HK-2 (cell line): ENCODE data around the gene PID1.
"Not testable (repeated sequence)": the region's sequence is repeated elsewhere in the genome, so short reads cannot be mapped to it uniquely, and the experiment has no call there.

ENCODE experiments used
- DNase-seq: peaks from one replicate; pipeline ENCODE4 v3.0.0-alpha.2; 2018; ENCODE audit not compliant: unreplicated experiment

The PID1 gene

GRCh38 chr2:229076886-229077285 is 194.2 kb downstream of the PID1 start:
- DNase-seq: not testable (repeated sequence)

DNA sequence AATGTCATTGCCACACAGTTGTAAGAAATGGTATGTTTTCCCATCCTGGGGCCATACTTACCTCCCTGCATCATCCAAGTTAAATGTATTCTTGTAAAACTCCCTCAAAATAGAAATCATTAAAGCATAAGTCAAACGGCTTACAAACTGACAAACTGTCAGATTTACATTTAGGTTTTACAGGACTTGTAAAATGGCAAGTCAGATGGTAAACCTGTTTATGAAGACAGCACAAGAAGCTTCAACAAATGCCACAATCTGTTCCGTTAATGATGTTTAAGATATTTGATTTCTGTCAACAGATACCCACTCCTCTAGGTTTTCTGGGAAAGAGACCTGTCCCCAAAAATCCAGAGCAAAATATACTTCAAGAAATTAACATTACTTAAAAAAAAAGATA is 197.2 kb downstream of the PID1 start:
- no peak for DNase-seq

- DNase-seq: no peak
Measured at GRCh38 chr2:229071292-229071976, 199.7 kb downstream of the PID1 start.

DNA sequence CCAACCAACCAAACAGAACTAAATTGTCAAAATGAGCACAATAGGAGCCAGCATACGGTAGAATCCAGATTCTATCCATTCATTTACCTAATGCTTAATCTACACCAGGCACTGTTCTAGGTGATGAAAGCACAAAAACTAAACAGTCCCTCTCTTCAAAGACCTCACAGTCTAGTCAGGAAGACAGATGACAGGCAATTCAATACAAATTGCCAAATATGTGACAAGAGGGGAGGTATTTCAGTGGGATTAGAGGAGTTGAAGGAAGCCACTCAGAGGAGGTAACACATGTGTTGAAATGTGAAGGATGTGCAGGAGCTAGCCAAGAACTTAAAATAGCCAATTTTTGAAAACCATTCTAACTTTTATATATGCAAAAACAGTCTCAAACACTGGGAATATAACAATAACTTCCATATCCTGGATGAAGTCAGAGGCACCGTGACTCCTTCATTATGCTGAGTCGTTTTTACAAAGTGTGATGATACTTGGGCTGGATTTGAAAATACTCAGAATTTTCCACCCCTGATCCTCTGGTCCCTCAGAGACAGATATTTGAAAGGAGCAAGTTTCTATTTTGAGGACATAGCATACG is 204.9 kb downstream of the PID1 start:
- no peak for DNase-seq

DNA sequence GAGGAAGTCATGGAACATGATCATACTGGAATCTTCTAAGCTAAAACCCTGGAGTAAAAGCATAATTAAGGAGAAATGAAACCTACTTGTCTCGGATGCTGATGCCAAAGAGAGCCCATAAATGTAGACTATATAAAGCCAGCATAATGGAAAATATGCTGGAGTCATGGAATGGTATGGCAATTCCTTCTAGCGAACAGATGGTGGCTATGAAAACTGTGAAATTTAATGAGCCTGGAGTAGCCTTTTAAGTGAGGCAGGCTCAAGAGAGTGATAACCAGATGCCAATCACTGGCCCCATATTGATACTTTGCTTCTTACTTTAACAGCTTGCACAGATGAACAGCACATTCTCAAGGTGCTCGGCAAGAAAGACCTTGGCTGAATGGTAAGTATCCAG is 206.3 kb downstream of the PID1 start:
- no peak for DNase-seq

DNA sequence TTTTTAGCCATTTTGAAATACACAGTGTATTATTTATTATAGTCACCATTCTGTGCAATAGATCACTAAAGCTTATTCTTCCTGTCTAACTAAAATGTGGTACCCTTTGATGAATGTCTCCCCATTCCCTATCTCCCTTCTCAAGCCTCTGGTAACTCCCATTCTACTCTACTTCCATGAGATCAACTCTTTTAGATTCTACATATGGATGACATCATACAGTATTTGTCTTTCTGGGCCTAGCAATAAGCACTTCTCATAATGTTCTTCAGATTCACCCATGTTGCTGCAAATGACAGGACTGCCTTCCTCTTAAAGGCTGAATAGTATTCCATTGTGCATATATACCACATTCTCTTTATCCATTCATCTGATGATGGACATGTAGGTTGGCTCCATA is 210.9 kb downstream of the PID1 start:
- DNase-seq: no peak

DNA sequence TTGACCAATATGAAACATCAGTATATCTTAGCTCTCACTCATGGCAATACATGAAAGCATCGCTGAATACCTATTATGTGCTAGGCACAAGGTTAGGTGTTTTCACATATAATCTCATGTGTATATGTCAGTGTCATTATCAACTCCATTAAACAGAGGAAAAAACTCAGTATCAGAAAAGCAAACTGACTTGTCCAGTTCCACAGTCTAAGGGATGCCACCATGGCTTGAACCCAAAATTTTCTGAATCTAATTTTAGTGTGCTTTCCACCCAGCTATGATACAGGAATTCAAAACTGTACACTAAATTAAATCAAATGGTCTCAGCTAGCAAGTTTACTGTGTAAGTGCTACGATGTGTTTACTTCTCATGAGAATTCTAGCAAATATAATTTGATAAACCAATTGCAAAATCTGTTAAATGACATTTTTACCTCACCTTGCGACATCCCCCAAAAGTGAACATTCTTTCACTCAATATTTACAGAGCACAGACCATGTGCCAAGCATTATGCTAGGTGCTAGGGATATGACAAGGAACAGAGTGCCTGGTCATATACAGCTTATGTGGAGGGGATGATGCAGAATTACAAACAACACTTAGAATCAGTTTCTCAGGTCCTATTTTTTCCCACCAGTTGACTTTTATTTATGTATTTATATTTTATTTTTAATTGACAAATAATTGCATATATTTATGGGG is 211.6 kb downstream of the PID1 start:
- no peak for DNase-seq

GRCh38 chr2:229057976-229058553 is 213.0 kb downstream of the PID1 start:
- no peak for DNase-seq

GRCh38 chr2:229054311-229054710 is 216.8 kb downstream of the PID1 start:
- no peak for DNase-seq

DNA sequence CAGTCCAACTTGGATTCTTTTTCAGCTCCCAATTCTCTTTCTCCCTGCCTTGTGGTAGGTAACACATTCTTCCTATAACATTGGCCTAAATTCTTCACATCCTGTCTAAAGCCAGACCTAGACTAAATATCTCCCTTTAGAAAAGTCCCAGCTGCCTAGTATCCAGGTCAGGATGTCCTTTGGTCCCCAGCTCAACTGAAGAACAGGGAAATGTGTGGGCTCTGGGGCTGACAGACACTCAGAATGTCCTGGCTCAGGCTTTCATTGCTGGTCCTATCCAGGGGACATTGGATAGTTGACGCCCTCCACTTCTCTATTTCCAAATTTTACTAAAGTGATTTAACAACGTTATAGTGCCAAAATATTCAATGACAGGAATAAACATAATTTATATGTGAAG is 219.3 kb downstream of the PID1 start:
- no peak for DNase-seq

- no peak for DNase-seq
Measured at GRCh38 chr2:229050133-229050532, 221.0 kb downstream of the PID1 start.

DNA sequence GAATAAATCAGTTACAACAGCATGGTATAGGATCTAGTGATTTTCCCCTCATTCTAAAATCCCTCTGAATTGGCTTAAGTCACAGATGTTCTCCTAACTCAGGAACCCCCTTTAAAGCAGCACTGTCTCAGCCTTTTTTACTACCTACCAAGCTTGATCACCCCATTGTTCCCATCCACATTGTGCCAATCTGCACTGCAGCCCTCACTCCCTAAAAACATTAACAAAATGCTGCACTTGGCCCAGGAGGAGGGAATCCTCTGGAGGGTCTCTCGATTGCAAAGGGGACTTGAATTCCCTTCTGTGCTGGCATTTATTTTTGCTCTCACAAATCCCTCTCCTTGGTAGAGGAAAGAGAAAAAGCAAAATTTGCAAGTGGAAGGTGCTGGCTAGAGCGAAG is 223.0 kb downstream of the PID1 start:
- no peak for DNase-seq

DNA sequence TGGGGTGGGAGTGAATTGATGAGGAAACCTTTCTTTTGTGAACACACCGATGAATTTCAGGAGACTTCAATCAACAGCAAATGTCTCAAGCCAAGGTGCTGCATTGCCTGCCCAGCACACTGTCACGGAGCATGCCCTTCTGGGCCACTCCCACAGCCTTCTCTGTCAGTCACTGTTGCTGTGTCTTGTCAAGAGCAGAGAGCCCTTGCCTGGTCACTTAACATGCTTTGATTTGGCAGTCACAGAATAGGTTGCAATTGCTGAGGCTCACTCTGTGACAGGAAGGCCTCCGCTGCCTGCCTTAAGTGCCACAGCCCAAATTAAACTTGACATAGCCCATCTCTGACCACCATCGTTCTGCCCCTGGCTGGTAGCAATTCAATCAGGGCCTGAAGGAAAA is 225.4 kb downstream of the PID1 start:
- DNase-seq: no peak

- no peak for DNase-seq
Measured at GRCh38 chr2:229044581-229044980, 226.5 kb downstream of the PID1 start.

GRCh38 chr2:229043681-229044080 is 227.4 kb downstream of the PID1 start:
- no peak for DNase-seq

- no peak for DNase-seq
Measured at GRCh38 chr2:229042349-229042748, 228.7 kb downstream of the PID1 start.

DNA sequence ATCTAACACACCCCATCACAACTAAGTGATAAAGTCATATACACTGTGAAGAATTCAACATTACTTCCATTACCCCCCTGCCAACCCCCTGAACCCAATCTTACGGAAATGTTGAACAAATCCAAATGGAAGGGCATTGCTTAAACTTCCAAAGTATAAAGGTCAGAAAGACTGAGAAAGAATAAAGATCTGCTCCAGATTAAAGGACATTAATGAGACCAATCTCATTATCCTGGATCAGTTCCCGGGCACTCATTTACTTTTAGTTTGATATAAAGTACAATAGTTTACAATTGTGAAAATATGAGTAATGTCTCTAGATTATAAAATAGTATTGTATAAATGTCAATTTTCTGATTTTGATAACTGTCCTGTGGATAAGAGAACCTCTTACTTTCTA is 229.4 kb downstream of the PID1 start:
- DNase-seq: no peak

GRCh38 chr2:229037621-229038020 is 233.5 kb downstream of the PID1 start:
- no peak for DNase-seq

DNA sequence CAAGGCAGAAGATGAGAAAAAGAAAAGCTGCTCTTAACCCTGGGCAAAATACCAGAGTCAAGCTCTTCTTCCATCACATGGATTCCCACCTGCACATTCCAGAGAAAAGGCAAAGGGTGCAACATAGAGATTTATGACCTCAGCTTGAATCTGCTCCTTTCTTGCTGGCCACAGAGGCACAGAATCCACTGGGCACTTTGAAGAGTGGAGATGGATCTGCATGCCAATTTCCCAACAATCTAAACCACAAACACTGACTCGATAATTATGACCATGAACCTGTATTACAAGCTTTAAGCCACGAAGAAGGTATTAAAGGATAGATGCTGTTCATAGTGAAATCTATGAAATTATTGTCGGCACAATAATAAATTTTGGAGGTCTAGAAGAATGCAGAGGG is 237.3 kb downstream of the PID1 start:
- no peak for DNase-seq

DNA sequence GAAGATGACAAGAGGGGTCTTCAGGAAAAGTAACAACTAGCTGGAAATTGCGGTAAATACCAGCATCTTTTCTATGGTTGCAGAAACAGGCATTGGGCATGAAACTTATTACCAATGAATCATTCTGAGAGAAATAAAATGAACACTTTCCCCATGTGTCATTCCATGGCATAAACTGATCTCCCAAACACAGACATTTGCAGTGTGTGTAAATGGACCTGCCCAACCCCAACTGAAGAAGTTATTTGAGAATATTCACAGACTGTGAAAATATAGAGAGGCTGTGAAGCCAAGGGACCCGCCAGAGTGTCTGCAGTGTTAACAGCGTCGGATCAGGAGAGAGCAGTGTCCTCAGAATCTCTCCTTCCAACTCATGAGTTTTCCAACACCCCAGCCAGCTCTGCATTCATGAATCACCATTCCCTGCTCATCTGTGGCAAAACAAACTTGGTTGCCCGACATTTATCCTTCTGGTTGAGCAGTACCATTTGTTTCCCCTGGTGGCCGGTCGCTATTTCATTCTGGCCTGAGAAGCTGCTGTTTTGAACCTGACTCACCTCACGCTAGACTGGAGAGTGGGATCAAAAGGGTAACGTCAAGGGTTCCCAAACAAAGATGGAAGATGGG is 238.4 kb downstream of the PID1 start:
- DNase-seq: no peak

DNA sequence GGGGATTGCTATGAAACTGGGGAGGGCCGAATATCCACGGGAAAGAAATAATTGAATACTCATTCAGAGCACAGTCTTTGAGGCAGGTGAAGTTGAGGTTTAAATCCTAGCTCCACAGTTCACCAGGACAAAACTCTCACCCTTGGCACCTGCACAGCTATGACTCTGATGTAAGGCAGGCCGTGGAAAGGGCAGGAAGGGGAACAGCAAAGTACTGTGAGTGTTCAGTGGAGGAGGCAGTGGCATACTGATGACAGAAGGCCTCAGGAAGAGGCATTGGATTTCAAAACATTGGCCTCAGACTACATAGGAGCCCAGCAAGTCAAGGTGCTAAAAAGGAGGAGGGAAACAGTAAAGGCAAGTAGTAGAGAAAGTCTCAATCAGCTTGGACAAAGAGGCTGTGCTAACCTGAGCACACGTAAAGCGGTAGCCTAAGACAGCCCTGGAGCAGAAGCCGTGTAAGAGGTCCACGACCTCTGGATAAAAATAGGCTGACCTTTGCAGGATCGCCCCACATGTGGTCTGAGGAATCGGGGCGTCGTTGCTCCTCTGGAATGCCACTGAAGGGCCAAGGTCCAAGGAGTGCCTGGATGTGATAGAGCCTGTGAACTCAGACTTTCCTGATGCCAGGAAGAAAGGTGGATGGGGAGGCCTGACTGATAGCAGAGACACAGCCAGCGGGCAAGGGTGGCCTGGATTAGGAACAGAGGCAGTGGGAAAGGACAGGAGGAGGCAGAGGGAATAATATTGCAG is 243.6 kb downstream of the PID1 start:
- no peak for DNase-seq

DNA sequence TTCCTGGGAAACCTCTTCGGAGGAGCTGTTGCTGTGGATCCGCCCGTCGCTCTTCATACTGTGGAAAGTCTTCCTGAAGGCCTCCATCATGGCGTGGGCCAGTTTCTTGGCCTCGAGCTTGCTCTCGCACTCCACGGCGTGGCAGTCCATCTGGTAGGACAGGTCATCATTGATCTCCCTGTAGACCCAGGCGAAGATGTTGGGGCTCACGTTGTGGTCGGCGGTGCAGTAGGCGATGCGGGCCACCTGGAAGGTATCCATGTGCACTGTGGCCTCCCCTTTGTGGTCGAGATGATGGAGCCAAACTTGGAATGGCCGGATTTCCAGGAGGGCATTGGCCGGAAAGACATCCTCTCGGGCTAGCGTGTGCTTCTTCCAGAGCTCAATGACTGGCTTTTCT is 245.4 kb downstream of the PID1 start:
- DNase-seq: no peak
